ACC112 (cell line): ENCODE results near the gene TM4SF18.

Source experiments
- H2AFZ ChIP-seq: fragments of 200-600 bp; sonication (generic); one replicate; pipeline ENCODE4 v1.6.0; 2017; ENCODE audit warnings: antibody characterized with exemption, low read length; ENCODE audit not compliant: unreplicated experiment
- H3K27ac ChIP-seq: fragments of 200-600 bp; sonication (generic); 2 replicates; pipeline ENCODE4 v1.5.1; 2014; ENCODE audit warnings: low read depth, mild to moderate bottlenecking, antibody characterized with exemption, low read length, moderate library complexity
- H3K27me3 ChIP-seq: fragments of 200-600 bp; sonication (generic); 2 replicates; pipeline ENCODE4 v1.6.1; 2014; ENCODE audit warnings: mild to moderate bottlenecking, antibody characterized with exemption, low read length, moderate library complexity, mixed read lengths; ENCODE audit not compliant: insufficient read depth
- H3K36me3 ChIP-seq: fragments of 200-600 bp; sonication (generic); 2 replicates; pipeline ENCODE4 v1.6.1; 2016; ENCODE audit warnings: mild to moderate bottlenecking, antibody characterized with exemption, low read length, moderate library complexity, mixed read lengths; ENCODE audit not compliant: insufficient read depth
- H3K4me1 ChIP-seq: fragments of 200-600 bp; sonication (generic); one replicate; pipeline ENCODE4 v1.6.1; 2016; ENCODE audit warnings: low read length, mixed read lengths; ENCODE audit not compliant: insufficient read depth, unreplicated experiment, control insufficient read depth
- H3K4me3 ChIP-seq: fragments of 200-600 bp; sonication (generic); 2 replicates; pipeline ENCODE4 v1.5.1; 2014; ENCODE audit warnings: mild to moderate bottlenecking, low read depth, low read length
- H3K79me2 ChIP-seq: fragments of 200-600 bp; sonication (generic); one replicate; pipeline ENCODE4 v1.6.0; 2016; ENCODE audit warnings: low read length; ENCODE audit not compliant: control insufficient read depth, unreplicated experiment, insufficient read depth

TM4SF18 gene

DNA sequence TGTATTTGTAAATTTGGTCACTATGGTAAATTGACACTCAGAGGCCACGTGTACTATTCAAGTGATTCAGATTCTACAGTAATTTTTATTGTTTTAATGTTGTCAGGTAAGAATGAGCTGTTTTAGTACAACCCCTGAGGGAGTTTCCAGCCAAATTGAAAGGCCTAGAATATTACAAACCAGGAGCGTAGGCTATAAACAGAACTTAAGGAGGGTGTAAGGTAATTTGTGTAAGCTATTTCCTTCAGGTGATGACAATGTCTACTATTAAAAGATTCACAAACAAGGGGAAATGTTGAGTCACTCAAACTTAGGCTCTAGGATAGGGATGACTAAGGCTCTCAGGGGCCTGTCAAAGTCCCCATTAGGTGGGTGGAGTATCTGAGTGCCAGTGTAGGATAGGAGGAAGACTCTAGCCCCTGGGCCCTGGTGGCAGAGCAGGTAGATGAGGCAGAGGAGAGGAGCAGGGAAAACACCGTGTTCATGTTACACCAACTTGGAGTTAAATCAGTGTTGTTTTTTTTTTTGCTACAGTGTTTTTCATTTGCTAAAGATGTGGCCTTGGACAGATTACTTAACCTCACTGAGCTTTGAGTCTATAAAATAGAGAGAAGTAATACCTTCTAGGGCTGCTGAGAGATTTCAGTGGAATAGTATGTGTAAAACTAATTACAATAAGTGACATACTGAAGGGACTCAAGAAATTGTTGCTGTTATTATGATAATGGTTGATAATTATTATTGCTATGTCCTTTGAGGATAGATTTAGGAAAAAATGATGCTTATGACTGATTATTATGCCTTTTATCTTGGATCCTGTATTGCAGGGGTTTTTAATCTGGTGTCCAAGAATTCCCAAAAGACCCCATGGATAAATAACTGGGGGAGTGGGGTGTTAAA is 33.8 kb upstream of the TM4SF18 start:
- Histone ChIP-seq H3K4me3 (no peak overlapping the region), H3K36me3 (peaks cover 28% of the 10 kb centered on the region), H2AFZ (no peak overlapping the region), H3K27me3 (no peaks in the 10 kb centered on the region), H3K4me1 (peaks cover 52% of the 10 kb centered on the region), H3K27ac (peak overlapping the region; percentile 71), H3K79me2 (no peaks in the 10 kb centered on the region)

DNA sequence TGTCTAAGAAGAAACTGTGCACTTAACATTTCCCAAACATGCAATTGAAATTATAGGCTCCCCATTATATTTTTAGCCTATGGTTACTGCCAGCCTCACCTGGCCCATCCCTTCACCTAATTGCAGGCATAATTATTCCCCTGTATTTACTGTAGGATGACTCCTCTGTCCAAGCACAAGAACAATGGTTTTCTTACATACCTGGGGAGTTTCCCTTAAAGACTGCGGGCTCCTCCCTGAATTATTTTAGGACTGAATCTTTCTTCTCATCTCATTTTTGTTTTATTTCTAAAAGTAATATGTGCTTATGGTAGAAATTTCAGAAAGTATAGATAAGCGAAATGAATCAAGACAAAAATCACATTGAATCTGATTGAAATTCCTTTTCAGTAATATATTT is 32.6 kb upstream of the TM4SF18 start:
- no peak overlapping the region for H2AFZ ChIP-seq
- no peak overlapping the region for H3K27ac ChIP-seq
- peaks cover 40% of the 10 kb centered on the region for H3K4me1 ChIP-seq

DNA sequence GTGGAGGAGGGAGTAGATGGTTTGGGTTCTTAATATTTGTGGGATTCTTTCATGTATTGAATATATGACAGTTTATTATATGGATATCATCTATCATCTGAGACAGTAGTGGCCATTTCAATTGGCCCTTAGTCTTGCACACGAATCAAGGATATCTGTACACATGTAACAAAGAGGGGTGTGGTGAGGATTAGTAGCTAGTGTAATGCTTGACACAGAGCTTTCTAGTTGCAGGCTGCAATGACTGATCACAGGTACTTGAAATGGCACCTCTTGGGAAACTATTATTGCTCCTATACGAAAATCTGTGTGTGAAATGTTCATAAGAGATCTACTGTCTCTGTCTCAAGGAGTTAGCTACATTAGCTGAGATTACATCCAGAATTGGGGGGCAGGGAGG is 31.2 kb upstream of the TM4SF18 start:
- Histone ChIP-seq H3K4me1 (peaks cover 27% of the 10 kb centered on the region), H3K4me3 (no peak overlapping the region), H3K36me3 (peaks cover 10% of the 10 kb centered on the region), H2AFZ (no peak overlapping the region), H3K27ac (no peak overlapping the region), H3K79me2 (no peaks in the 10 kb centered on the region), H3K27me3 (no peaks in the 10 kb centered on the region)

More for the DNA sequence above, 32.6 kb upstream of the TM4SF18 start:
- H3K36me3 ChIP-seq, result peaks cover 18% of the 10 kb centered on the region
- no peak overlapping the region for H3K4me3 ChIP-seq
- H3K79me2 ChIP-seq, result no peaks in the 10 kb centered on the region
- H3K27me3 ChIP-seq, result no peaks in the 10 kb centered on the region

DNA sequence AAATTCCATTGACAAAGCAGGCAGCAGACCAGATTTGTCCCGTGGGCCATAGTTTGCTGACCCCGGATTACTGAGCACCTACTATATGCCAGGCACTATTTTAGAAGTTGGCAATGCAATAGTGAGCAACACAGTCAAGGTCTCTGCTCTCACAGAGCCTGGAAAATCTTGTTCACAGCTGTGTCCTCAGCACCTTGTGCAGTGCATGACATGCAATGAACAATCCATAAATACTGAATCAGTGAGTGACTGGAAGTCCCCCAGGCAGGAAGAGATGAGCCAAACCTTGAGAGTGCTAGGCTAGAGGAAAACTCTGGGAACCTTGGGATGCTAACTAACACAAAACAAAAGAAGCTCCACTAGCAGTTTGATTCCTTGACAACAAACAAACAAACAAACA is 29.6 kb upstream of the TM4SF18 start:
- peaks cover 13% of the 10 kb centered on the region for H3K4me1 ChIP-seq
- H3K36me3 ChIP-seq, result no peaks in the 10 kb centered on the region
- H3K27me3 ChIP-seq, result no peaks in the 10 kb centered on the region
- H3K79me2 ChIP-seq, result no peaks in the 10 kb centered on the region
- H3K27ac ChIP-seq, result no peak overlapping the region
- H3K4me3 ChIP-seq, result no peak overlapping the region
- H2AFZ ChIP-seq, result no peak overlapping the region

DNA sequence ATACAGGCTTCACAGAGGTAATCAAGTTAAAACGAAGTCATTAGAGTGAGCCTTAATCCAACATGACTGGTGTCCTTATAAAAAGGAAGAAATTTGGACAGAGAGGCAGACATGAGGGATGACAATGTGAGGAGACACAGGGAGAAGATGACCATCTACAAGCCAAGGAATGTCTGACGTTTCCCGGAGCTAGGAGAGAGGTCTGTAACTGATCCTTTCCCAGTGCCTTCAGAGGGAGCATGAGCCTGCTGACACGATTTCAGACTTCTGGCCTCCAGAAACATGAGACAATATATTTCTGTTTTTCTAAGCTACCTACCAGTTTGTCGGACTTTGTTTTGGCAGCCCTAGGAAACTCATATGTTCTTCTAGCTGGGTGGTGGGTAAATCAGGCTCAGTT is 28.9 kb upstream of the TM4SF18 start:
- no peaks in the 10 kb centered on the region for H3K79me2 ChIP-seq

DNA sequence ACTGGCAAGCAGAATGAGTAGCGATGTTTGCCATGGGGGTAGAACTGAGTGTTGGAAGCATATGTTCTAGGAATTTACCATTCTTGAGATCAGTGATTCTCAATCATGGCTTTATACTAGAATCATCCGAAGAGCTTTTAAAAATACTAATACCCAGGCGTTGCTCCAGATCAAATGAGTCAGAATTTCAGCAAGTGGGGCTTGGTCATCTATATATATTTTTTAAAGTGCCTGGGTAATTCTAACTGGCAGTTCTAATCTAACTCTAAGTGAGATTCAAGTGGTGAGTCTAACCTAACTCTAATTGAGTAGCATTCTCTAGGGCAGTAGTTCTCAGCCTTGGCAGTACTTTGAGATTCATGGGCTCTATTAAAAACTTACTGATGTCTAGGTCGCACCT is 23.2 kb upstream of the TM4SF18 start:
- no peak overlapping the region for H3K4me3 ChIP-seq
- H2AFZ ChIP-seq, result no peak overlapping the region
- H3K27ac ChIP-seq, result no peak overlapping the region
- no peaks in the 10 kb centered on the region for H3K36me3 ChIP-seq
- H3K4me1 ChIP-seq, result peaks cover 25% of the 10 kb centered on the region
- H3K27me3 ChIP-seq, result no peaks in the 10 kb centered on the region
- no peaks in the 10 kb centered on the region for H3K79me2 ChIP-seq

More for the DNA sequence above, 28.9 kb upstream of the TM4SF18 start:
- H3K4me1 ChIP-seq, result peaks cover 10% of the 10 kb centered on the region
- H3K36me3 ChIP-seq, result no peaks in the 10 kb centered on the region
- H2AFZ ChIP-seq, result no peak overlapping the region
- H3K4me3 ChIP-seq, result no peak overlapping the region
- no peak overlapping the region for H3K27ac ChIP-seq
- H3K27me3 ChIP-seq, result no peaks in the 10 kb centered on the region

DNA sequence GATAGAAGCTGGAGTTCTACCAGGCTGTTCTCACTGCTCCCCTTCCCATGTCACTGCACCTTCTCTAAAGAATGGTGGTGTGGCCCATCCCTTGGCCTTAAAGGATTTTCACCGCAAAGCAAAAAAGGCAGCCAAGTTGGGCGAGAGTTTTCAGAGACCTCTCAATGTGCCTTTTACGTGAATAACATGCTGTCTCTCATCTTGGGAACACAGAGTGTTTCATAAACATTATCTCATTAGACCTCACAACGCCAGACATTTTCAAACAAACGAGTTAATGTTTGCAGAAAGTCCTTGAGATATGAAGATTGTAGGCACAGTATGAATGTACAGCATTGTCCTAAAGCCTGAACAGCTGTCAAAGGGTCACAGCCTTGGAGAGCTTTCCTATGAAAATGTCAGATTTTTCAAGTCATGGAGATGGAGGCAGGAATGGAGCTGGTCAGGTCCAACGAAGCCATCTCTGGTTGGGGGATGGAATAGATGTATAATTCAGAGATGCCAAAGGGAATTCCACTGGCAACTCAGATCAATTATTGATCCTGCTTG is 22.7 kb upstream of the TM4SF18 start:
- Histone ChIP-seq H3K27ac (no peak overlapping the region), H2AFZ (no peak overlapping the region), H3K79me2 (no peaks in the 10 kb centered on the region), H3K36me3 (no peaks in the 10 kb centered on the region), H3K27me3 (no peaks in the 10 kb centered on the region), H3K4me3 (no peak overlapping the region), H3K4me1 (peaks cover 25% of the 10 kb centered on the region)

DNA sequence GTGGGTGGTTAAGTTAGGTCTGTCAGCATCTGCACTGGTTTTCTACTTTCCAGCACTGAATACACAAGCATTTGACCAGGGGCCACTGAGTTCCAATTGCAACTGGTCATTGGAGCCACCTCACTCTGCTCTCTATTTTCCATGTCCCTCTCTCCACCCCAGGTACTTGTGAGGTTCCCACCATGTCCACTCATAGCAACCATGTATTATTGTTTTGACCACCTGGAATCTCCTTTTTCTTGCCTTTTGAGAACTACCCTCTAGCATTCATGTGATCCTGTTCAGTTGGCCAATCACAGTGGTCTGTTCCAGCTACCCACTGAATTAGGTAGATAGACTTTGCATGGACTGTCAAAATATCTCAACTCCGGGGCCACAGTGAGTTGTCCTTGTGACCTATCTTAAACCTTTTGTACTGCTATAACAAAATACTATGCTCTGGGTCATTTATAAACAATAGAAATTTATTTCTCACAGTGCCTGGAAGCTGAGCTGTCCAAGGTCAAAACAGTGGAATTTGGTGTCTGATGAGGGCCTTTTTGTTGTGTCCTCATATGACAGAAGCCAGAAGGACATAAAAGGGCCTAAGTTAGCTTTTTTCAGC is 20.2 kb upstream of the TM4SF18 start:
- Histone ChIP-seq H3K4me1 (peaks cover 25% of the 10 kb centered on the region), H3K27ac (peak overlapping the region; percentile 36; the same call in 1 of the 2 replicates), H3K79me2 (no peaks in the 10 kb centered on the region), H3K27me3 (no peaks in the 10 kb centered on the region), H3K4me3 (no peak overlapping the region), H3K36me3 (no peaks in the 10 kb centered on the region), H2AFZ (no peak overlapping the region)

DNA sequence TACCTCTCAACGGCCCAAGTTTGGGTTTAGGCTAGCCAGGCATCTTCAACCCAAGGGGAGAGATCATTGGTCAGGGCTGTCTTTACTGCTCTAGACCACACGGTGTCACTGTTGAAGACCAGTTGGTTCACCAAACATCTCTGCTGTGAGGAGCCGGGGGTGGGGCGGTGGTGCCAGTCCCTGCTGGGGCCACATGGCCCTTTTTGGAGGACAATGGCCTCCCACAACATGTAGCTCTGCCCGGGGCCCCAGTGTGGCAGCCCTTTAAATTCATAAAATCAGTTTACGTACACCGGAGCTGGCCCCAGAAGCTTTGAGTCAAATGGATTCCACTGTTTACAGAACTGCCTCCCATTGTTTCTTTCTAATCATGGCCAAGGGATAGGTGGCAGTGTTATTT is 19.1 kb upstream of the TM4SF18 start:
- Histone ChIP-seq H3K36me3 (no peaks in the 10 kb centered on the region), H3K4me1 (peaks cover 25% of the 10 kb centered on the region), H2AFZ (peak overlapping the region; percentile 98), H3K27me3 (no peaks in the 10 kb centered on the region), H3K79me2 (no peaks in the 10 kb centered on the region), H3K27ac (peak overlapping the region; percentile 36), H3K4me3 (no peak overlapping the region)

DNA sequence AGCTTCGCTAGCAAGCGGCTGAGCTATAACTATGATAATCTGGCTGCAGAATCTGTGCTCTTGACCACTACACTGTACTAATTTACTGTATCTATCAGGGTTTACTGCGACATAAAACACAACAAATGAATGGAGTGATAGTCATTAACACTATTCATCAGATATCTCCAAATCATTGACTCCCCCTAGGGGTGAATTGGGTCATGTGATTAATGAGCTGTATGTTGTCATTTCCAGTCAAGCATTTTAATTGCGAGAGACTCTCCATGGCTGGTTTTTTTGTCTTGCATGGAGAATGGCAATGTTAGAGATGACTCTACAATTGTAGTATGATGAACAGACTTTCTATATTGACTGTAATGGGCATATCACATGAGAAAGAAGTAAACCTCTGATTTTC is 10.5 kb upstream of the TM4SF18 start:
- no peak overlapping the region for H2AFZ ChIP-seq
- H3K27ac ChIP-seq, result no peak overlapping the region
- no peaks in the 10 kb centered on the region for H3K79me2 ChIP-seq
- H3K4me1 ChIP-seq, result peaks cover 52% of the 10 kb centered on the region
- H3K27me3 ChIP-seq, result no peaks in the 10 kb centered on the region
- H3K36me3 ChIP-seq, result peaks cover 2% of the 10 kb centered on the region; the same call in 1 of the 2 replicates
- H3K4me3 ChIP-seq, result no peak overlapping the region
